ENCODE data around the gene CACNB2. TPM values are rescaled to one million over a fixed set of nuclear protein-coding genes. Genes with fewer than 3 reads are reported as not detected.

CACNB2 gene
- total RNA-seq, 1 experiment from 2014 or later = not detected

- peak; percentile 30 for DNase-seq (ENCODE audit: low read depth)
- in situ Hi-C loops (cut with HindIII; ENCODE audit: low pct_unique_long_range_greater_than_20kb, low sequenced_read_pairs) = no loop called here
Measured at GRCh38 chr10:18214691-18215563, 74.7 kb downstream of the CACNB2 start.

- in situ Hi-C loops (cut with HindIII; ENCODE audit: low pct_unique_long_range_greater_than_20kb, low sequenced_read_pairs) = no loop called here
- DNase-seq (ENCODE audit: low read depth) = peak; percentile 13
Measured at GRCh38 chr10:18216482-18216881, 76.3 kb downstream of the CACNB2 start.

- DNase-seq (ENCODE audit: low read depth) = no peak
- in situ Hi-C loops (cut with HindIII; ENCODE audit: low pct_unique_long_range_greater_than_20kb, low sequenced_read_pairs) = no loop called here
Measured at GRCh38 chr10:18217577-18217976, 77.4 kb downstream of the CACNB2 start.

GRCh38 chr10:18219146-18219545, 78.9 kb downstream of the CACNB2 start:
- no peak for DNase-seq (ENCODE audit: low read depth)
- in situ Hi-C loops (cut with HindIII; ENCODE audit: low pct_unique_long_range_greater_than_20kb, low sequenced_read_pairs) = no loop called here

GRCh38 chr10:18221123-18221522, 80.9 kb downstream of the CACNB2 start:
- no peak for DNase-seq (ENCODE audit: low read depth)
- in situ Hi-C loops (cut with HindIII; ENCODE audit: low pct_unique_long_range_greater_than_20kb, low sequenced_read_pairs) = no loop called here

- in situ Hi-C loops (cut with HindIII; ENCODE audit: low pct_unique_long_range_greater_than_20kb, low sequenced_read_pairs) = no loop called here
- DNase-seq (ENCODE audit: low read depth) = no peak
Measured at GRCh38 chr10:18221882-18222281, 81.7 kb downstream of the CACNB2 start.

GRCh38 chr10:18222866-18223265, 82.6 kb downstream of the CACNB2 start:
- DNase-seq (ENCODE audit: low read depth) = no peak
- in situ Hi-C loops (cut with HindIII; ENCODE audit: low pct_unique_long_range_greater_than_20kb, low sequenced_read_pairs) = no loop called here

- in situ Hi-C loops (cut with HindIII; ENCODE audit: low pct_unique_long_range_greater_than_20kb, low sequenced_read_pairs) = no loop called here
Measured at GRCh38 chr10:18223898-18224297, 83.7 kb downstream of the CACNB2 start.

GRCh38 chr10:18224626-18225445, 84.6 kb downstream of the CACNB2 start:
- in situ Hi-C loops (cut with HindIII; ENCODE audit: low pct_unique_long_range_greater_than_20kb, low sequenced_read_pairs) = no loop called here

More at GRCh38 chr10:18223898-18224297, 83.7 kb downstream of the CACNB2 start:
- DNase-seq (ENCODE audit: low read depth) = no peak

GRCh38 chr10:18226336-18226735, 86.1 kb downstream of the CACNB2 start:
- no peak for DNase-seq (ENCODE audit: low read depth)
- in situ Hi-C loops (cut with HindIII; ENCODE audit: low pct_unique_long_range_greater_than_20kb, low sequenced_read_pairs) = no loop called here

More at GRCh38 chr10:18224626-18225445, 84.6 kb downstream of the CACNB2 start:
- no peak for DNase-seq (ENCODE audit: low read depth)

GRCh38 chr10:18229826-18230225, 89.6 kb downstream of the CACNB2 start:
- no peak for DNase-seq (ENCODE audit: low read depth)
- in situ Hi-C loops (cut with HindIII; ENCODE audit: low pct_unique_long_range_greater_than_20kb, low sequenced_read_pairs) = no loop called here

- no peak for DNase-seq (ENCODE audit: low read depth)
- in situ Hi-C loops (cut with HindIII; ENCODE audit: low pct_unique_long_range_greater_than_20kb, low sequenced_read_pairs) = no loop called here
Measured at GRCh38 chr10:18230794-18231193, 90.6 kb downstream of the CACNB2 start.

GRCh38 chr10:18231480-18231879, 91.3 kb downstream of the CACNB2 start:
- in situ Hi-C loops (cut with HindIII; ENCODE audit: low pct_unique_long_range_greater_than_20kb, low sequenced_read_pairs) = no loop called here
- DNase-seq (ENCODE audit: low read depth) = no peak

- in situ Hi-C loops (cut with HindIII; ENCODE audit: low pct_unique_long_range_greater_than_20kb, low sequenced_read_pairs) = no loop called here
- DNase-seq (ENCODE audit: low read depth) = no peak
Measured at GRCh38 chr10:18233775-18234174, 93.6 kb downstream of the CACNB2 start.

GRCh38 chr10:18235477-18235876, 95.3 kb downstream of the CACNB2 start:
- in situ Hi-C loops (cut with HindIII; ENCODE audit: low pct_unique_long_range_greater_than_20kb, low sequenced_read_pairs) = no loop called here
- DNase-seq (ENCODE audit: low read depth) = no peak

GRCh38 chr10:18236756-18237155, 96.5 kb downstream of the CACNB2 start:
- DNase-seq (ENCODE audit: low read depth) = no peak
- in situ Hi-C loops (cut with HindIII; ENCODE audit: low pct_unique_long_range_greater_than_20kb, low sequenced_read_pairs) = no loop called here

GRCh38 chr10:18238870-18239485, 98.8 kb downstream of the CACNB2 start:
- in situ Hi-C loops (cut with HindIII; ENCODE audit: low pct_unique_long_range_greater_than_20kb, low sequenced_read_pairs) = no loop called here
- DNase-seq (ENCODE audit: low read depth) = no peak

- in situ Hi-C loops (cut with HindIII; ENCODE audit: low pct_unique_long_range_greater_than_20kb, low sequenced_read_pairs) = no loop called here
- DNase-seq (ENCODE audit: low read depth) = no peak
Measured at GRCh38 chr10:18240185-18240882, 100.1 kb downstream of the CACNB2 start.

Measured in Caki2 (cell line).